Neural cell (in vitro differentiated cells): ENCODE data around the gene CNPPD1.

Experiments
- CTCF ChIP-seq: fragments of 450-650 bp; IDR thresholded peaks from 2 replicates; pipeline ENCODE4 v1.5.1; 2014; ENCODE audit warnings: antibody characterized with exemption, mild to moderate bottlenecking, moderate library complexity; ENCODE audit not compliant: poor library complexity, severe bottlenecking
- EP300 ChIP-seq: fragments of 450-650 bp; conservative IDR thresholded peaks from 2 replicates; pipeline ENCODE4 v1.6.1; 2014; ENCODE audit warnings: antibody characterized with exemption, mild to moderate bottlenecking, moderate library complexity; ENCODE audit not compliant: poor library complexity, severe bottlenecking
- EZH2 ChIP-seq: fragments of 200-600, 300-800 bp; shearing (Covaris generic), sonication (generic); IDR thresholded peaks from 2 replicates; pipeline ENCODE4 v1.6.1; 2014; ENCODE audit warnings: antibody characterized with exemption, low read length, borderline replicate concordance, mild to moderate bottlenecking; ENCODE audit not compliant: insufficient read depth, poor library complexity, severe bottlenecking
- MXI1 ChIP-seq: fragments of 450-650 bp; conservative IDR thresholded peaks from 2 replicates; pipeline ENCODE4 v1.6.1; 2014; ENCODE audit warnings: antibody characterized with exemption, mild to moderate bottlenecking; ENCODE audit not compliant: poor library complexity, severe bottlenecking
- POLR2AphosphoS5 ChIP-seq: IDR thresholded peaks from 2 replicates; pipeline ENCODE4 v1.6.1; 2012
- RAD21 ChIP-seq: fragments of 450-650 bp; conservative IDR thresholded peaks from 2 replicates; pipeline ENCODE4 v1.6.1; 2014; ENCODE audit warnings: antibody characterized with exemption, mild to moderate bottlenecking, moderate library complexity
- REST ChIP-seq: IDR thresholded peaks from 2 replicates; pipeline ENCODE4 v1.6.1; 2012; ENCODE audit warnings: borderline replicate concordance
- SMC3 ChIP-seq: fragments of 450-650 bp; conservative IDR thresholded peaks from 2 replicates; pipeline ENCODE4 v1.6.1; 2014; ENCODE audit warnings: antibody characterized with exemption, mild to moderate bottlenecking, moderate library complexity; ENCODE audit not compliant: poor library complexity
- TAF1 ChIP-seq: IDR thresholded peaks from 2 replicates; pipeline ENCODE4 v1.6.1; 2012; ENCODE audit warnings: low read depth

- peak; percentile 62 for TF ChIP-seq MXI1
- no peak for TF ChIP-seq CTCF
- TF ChIP-seq POLR2AphosphoS5, result no peak
- no peak for TF ChIP-seq EZH2
- no peak for TF ChIP-seq REST
- TF ChIP-seq SMC3, result no peak
- no peak for TF ChIP-seq EP300
- TF ChIP-seq RAD21, result no peak
- no peak for TF ChIP-seq TAF1
Observed at GRCh38 chr2:219178377-219179175, 1.9 kb upstream of the CNPPD1 start.
